ENCODE results near the gene DGLUCY.
"Not testable (repeated sequence)": the region's sequence is repeated elsewhere in the genome, so short reads cannot be mapped to it uniquely, and the experiment has no call there.

DGLUCY gene

DNA sequence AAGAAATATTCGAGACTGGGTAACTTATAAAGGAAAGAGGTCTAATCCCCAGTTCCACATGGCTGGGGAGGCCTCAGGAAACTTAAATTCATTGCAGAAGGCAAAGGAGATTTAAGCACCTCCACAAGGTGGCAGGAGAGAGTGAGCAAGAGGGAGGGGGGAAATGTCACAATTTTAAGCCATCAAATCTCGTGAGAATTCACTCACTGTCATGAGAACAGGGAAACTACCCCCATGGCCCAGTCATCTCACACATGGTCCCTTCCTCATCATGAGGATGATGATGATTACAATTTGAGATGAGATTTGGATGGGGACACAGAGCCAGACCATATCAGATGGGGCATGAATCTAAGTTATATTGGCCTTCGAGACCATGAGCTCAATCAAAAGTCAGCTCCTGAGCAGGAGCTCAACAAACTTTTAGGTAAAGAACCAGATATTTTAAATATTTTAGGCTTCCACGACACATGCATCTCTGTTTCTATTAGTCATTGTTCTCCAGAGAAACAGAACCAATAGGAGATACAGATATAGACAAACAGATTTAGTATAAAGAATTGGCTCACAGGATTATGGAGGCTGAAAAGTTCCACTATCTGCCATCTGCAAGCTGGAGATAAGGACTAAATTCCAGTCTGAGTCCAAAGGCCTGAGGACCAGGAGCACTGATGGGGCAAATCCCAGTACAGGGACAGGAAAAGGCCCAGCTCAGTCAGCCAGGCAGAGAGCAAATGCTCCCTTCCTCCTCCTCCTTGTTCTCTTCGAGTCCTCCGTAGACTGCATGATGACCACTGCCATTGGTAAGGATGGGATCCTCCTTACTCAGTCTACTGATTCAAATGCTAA lies 24.9 kb downstream of the DGLUCY start:
- DNase-seq = peak; percentile 58

DNA sequence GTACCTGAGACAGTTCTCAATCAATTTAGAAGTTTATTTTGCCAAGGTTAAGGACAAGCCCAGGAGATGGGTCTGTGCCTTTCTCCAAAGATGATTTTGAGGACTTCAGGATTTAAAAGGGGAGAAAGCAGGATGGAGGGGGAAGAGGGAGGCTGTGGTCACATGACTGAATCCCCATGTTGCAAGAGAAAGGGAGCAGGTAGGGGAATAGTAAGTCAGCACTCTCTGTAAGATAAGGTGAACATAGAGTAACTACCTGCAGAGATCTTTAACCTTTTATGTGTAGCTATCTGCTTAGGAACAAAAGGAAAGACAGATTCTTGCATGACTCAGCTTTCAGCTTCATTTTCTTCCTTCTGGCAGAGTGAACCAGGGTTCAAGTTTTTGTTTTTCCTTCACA lies 25.9 kb downstream of the DGLUCY start:
- no peak for DNase-seq

- peak; percentile 33 for DNase-seq
Measured at GRCh38 chr14:91140672-91141071, 26.8 kb downstream of the DGLUCY start.

GRCh38 chr14:91142214-91142668 lies 28.4 kb downstream of the DGLUCY start:
- peak; percentile 9 for DNase-seq

- DNase-seq = no peak
Measured at GRCh38 chr14:91143862-91144261, 30.0 kb downstream of the DGLUCY start.

GRCh38 chr14:91144425-91145145 lies 30.7 kb downstream of the DGLUCY start:
- no peak for DNase-seq

DNA sequence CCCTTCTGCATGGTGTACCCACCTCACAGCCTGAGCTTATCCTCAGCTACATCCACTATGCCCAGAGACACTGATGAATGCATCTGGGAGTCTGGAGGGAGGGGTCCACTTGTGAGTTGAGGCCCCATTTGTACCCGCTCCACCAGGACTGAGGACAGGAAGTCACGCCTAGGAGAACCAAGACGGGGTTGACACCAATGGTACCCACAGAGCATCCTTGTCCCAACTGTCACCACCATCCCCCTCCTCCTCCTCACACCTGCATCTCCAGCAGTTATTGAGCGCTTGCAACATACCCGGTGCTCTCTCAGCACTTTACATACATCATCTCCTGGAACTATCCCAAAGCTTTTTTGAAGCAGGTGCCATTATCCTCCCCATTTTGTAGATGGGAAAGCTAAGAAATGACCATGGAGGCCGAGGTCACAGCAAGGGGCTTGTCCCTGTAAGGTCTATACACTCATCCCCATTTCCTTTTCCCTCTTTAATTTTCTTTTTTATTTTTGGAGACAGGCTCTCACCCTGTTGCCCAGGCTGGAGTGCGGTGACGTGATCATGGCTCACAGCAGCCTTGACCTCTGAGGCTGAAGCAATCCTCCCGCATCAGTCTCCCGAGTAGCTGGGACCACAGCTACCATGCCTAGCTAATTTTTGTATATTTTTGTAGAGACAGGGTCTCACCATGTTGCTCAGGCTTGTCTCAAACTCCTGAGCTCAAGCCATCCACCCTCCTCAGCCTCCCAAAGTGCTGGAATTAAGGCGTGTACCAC lies 31.7 kb downstream of the DGLUCY start:
- DNase-seq = no peak

- DNase-seq = no peak
Measured at GRCh38 chr14:91146661-91147060, 32.8 kb downstream of the DGLUCY start.

DNA sequence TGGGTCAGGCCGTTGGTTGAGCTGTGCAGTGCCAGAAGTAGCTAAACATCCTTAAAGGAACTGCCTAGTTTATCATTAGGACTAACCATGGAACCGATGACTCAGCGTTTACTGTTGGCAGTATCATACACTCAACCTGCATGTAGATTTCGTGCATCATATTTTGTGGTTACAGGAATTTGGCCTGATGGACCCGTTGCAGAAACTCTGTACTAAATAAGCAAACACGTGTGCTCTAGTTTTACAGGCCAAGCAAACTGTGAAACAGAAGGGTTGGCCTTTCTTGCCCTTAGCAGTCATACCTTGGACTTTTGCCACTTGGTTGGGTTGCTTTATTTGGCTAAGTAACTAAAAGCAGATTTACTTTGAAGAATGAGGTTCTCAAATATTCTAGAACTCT lies 35.6 kb downstream of the DGLUCY start:
- no peak for DNase-seq

DNA sequence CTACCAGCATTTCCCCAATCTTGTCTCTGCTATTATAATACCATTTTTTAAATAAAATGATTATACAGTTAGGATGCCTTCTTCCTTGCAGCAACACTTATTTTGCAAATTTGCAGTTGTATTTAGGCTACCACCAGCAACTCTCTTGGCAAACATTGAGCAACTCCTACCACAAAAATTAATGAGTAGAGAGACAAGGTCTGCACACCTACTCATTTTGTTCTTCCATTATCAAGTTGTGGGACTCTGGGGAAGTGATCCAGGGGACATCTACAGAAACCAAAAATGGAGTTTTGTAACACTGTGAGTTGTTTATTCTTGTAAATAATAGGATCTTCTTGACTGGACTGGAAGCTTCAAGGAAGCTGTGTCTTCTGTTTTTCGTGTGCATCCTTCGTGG lies 38.6 kb downstream of the DGLUCY start:
- DNase-seq = no peak

DNA sequence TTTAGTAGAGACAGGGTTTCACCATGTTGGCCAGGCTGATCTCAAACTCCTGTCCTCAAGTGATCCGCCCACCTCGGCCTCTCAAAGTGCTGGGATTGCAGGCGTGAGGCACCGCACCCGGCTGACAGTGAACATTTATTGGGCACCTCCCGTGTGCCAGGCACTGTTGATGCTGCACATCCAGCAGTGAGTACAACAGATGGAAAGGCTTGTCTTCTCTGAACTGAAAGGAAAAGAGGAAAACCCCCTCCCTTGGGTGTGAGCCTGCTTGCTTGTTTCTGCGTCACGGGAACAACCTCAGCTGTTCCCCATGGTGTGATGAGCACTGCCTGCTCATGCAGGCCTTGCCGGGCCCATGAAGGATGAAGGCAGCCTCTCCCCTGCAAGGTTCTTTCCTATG lies 39.5 kb downstream of the DGLUCY start:
- no peak for DNase-seq

- peak; percentile 25 for DNase-seq
Measured at GRCh38 chr14:91154851-91155625, 41.2 kb downstream of the DGLUCY start.

- no peak for DNase-seq
Measured at GRCh38 chr14:91155626-91156089, 41.8 kb downstream of the DGLUCY start.

- DNase-seq = not testable (repeated sequence)
Measured at GRCh38 chr14:91156142-91156666, 42.3 kb downstream of the DGLUCY start.

DNA sequence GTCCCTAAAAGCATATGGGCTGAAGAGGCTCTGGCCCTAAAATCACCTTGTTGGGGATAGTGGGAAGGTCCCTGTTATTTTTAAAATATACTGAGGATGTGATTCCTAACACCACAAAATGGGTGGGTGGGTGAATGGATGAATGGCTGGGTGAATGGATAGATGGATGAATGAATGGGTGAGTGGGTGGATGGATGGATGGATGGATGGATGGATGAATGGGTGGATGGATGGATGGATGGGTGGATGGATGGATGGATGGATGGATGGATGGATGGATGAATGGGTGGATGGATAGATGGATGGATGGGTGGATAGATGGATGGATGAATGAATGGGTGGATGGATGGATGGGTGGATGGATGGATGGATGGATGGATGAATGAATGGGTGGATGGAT lies 43.0 kb downstream of the DGLUCY start:
- DNase-seq = not testable (repeated sequence)

GRCh38 chr14:91158091-91158790 lies 44.4 kb downstream of the DGLUCY start:
- DNase-seq = no peak

DNA sequence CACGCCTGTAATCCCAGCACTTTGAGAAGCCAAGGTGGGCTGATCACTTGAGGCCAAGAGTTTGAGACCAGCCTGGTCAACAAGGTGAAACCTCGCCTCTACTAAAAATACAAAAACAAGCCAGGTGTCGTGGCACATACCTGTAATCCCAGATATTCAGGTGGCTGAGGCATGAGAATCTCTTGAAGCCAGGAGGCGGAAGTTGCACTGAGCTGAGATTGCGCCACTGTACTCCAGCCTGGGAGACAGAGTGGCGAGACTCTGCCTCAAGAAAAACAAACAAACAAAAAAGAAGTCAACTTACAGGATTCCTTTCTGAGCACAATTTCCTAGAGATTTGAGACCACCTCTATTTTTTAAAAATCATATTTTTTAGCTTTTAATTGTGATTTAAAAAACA lies 45.3 kb downstream of the DGLUCY start:
- no peak for DNase-seq

GRCh38 chr14:91159906-91160305 lies 46.0 kb downstream of the DGLUCY start:
- no peak for DNase-seq

DNA sequence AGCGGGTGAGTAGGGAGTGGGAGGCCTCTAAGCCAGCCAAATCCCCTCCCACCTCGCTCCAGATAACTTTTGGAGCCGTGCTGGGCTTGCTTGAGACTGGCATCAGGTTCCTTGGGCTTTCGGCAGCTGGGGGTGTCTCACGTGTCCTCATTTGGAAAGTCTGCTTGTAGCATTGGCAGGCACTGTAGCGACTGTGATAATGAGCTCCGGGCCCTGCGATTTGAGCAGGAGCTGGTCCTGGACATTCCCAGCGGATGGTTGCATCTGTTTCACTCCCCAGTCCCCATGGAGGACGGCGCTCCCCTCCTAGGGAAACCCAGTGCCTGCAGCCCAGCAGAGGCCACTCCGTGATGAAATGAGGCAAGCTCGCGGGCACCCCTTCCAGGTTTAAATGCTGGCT lies 49.4 kb downstream of the DGLUCY start:
- no peak for DNase-seq

DNA sequence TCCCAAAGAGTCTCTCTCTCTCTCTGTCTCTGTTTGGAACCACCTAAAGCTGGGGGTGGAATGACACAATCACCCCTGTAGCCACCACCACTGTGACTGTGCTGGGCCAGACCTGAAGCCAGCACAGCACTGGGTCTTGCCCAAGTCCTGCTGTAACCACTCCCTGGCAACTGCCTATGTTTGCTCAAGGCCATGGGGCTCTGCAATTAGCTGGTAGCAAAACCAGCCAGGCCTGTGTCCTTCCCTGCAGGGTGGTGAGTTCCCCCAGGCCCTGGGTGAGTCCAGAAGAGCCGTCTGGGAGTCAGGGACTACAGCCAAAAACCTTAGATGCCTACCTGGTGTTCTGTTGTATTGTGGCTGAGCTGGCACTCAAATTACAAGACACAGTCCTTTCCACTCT lies 50.8 kb downstream of the DGLUCY start:
- no peak for DNase-seq

- DNase-seq = no peak
Measured at GRCh38 chr14:91167380-91167770, 53.5 kb downstream of the DGLUCY start.

DNA sequence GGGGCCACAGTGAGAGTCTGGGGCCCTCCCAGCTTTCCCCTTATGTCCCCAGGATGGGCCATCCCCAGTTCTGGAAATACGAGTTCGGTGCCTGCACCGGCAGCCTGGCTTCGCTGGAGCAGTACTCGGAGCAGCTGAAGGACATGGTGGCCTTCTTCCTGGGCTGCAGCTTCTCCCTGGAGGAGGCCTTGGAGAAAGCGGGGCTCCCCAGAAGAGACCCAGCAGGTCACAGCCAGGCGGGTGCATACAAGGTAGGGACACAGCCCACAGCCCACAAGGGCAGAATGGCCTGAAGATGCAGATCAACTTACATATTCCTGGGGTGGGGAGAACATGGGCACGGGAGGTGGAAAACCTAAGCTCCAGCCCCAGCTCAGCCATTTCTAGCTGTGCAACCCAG lies 56.1 kb downstream of the DGLUCY start:
- no peak for DNase-seq
